Type B pancreatic cell (in vitro differentiated cells): ENCODE measurements around the gene LYL1. TPM values are rescaled to one million over a fixed set of nuclear protein-coding genes. Genes with fewer than 3 reads are reported as not detected.

Source experiments
- DNase-seq: peaks from one replicate; pipeline ENCODE4 v3.0.0; 2021; ENCODE audit warnings: mixed read lengths; ENCODE audit not compliant: unreplicated experiment; ENCODE audit errors: extremely low spot score
- H3K27ac Mint-ChIP-seq: 2 replicates; pipeline ENCODE4 v1.8.0; 2021; ENCODE audit warnings: mild to moderate bottlenecking, mixed read lengths
- H3K27me3 Mint-ChIP-seq: 2 replicates; pipeline ENCODE4 v1.8.0; 2021; ENCODE audit warnings: mixed read lengths
- H3K36me3 Mint-ChIP-seq: 2 replicates; pipeline ENCODE4 v1.8.0; 2021; ENCODE audit warnings: mixed read lengths
- H3K4me1 Mint-ChIP-seq: one replicate; pipeline ENCODE4 v1.8.0; 2021; ENCODE audit warnings: mixed read lengths; ENCODE audit not compliant: unreplicated experiment
- H3K4me3 Mint-ChIP-seq: 2 replicates; pipeline ENCODE4 v1.8.0; 2021; ENCODE audit warnings: mild to moderate bottlenecking, mixed read lengths
- H3K9me3 Mint-ChIP-seq: 2 replicates; pipeline ENCODE4 v1.8.0; 2021; ENCODE audit warnings: mixed read lengths
- CTCF ChIP-seq: fragments of 200-600 bp; sonication (generic); conservative IDR thresholded peaks from 2 replicates; pipeline ENCODE4 v1.5.0; 2021; ENCODE audit warnings: antibody characterized with exemption, mild to moderate bottlenecking
- total RNA-seq: library from RNA; stranded (reverse); gene quantifications from 2 replicates; pipeline ENCODE4 v1.2.1, GENCODE V29; 2021; ENCODE audit warnings: low replicate concordance

The LYL1 gene
- total RNA-seq, 1 donor from 2014 or later: 0.19 TPM

GRCh38 chr19:13086341-13086740 is 16.3 kb downstream of the LYL1 start:
- Mint-ChIP-seq H3K9me3 (no peaks in the 10 kb centered on the region), H3K4me3 (no peak overlapping the region), H3K27ac (no peak overlapping the region), H3K4me1 (peaks cover 22% of the 10 kb centered on the region), H3K36me3 (no peaks in the 10 kb centered on the region), H3K27me3 (peaks cover 78% of the 10 kb centered on the region)
- DNase-seq: no peak
- no peak for TF ChIP-seq CTCF

- DNase-seq: no peak
- Mint-ChIP-seq H3K4me3 (no peak overlapping the region), H3K36me3 (no peaks in the 10 kb centered on the region), H3K27me3 (peaks cover 71% of the 10 kb centered on the region), H3K4me1 (peaks cover 22% of the 10 kb centered on the region), H3K9me3 (no peaks in the 10 kb centered on the region), H3K27ac (peak overlapping the region; percentile 10)
- no peak for TF ChIP-seq CTCF
These were observed 17.0 kb downstream of the LYL1 start for GRCh38 chr19:13085666-13086065.

GRCh38 chr19:13083627-13084026 is 19.0 kb downstream of the LYL1 start:
- Mint-ChIP-seq H3K27me3 (peaks cover 64% of the 10 kb centered on the region), H3K27ac (no peak overlapping the region), H3K9me3 (no peaks in the 10 kb centered on the region), H3K4me3 (no peak overlapping the region), H3K36me3 (no peaks in the 10 kb centered on the region), H3K4me1 (peaks cover 34% of the 10 kb centered on the region)
- DNase-seq: no peak
- no peak for TF ChIP-seq CTCF

- no peak overlapping the region for H3K4me3 Mint-ChIP-seq
- H3K27me3 Mint-ChIP-seq: peaks cover 61% of the 10 kb centered on the region
- H3K9me3 Mint-ChIP-seq: no peaks in the 10 kb centered on the region
These were observed 19.7 kb downstream of the LYL1 start for GRCh38 chr19:13083008-13083404.

GRCh38 chr19:13082192-13083007 is 20.3 kb downstream of the LYL1 start:
- no peak for DNase-seq
- Mint-ChIP-seq H3K4me1 (peaks cover 34% of the 10 kb centered on the region), H3K27ac (no peak overlapping the region), H3K27me3 (peaks cover 61% of the 10 kb centered on the region), H3K9me3 (no peaks in the 10 kb centered on the region), H3K4me3 (no peak overlapping the region), H3K36me3 (no peaks in the 10 kb centered on the region)
- peak; percentile 34 for TF ChIP-seq CTCF

More at GRCh38 chr19:13083008-13083404, 19.7 kb downstream of the LYL1 start:
- Mint-ChIP-seq H3K36me3 (no peaks in the 10 kb centered on the region), H3K4me1 (peaks cover 34% of the 10 kb centered on the region), H3K27ac (no peak overlapping the region)
- no peak for TF ChIP-seq CTCF
- no peak for DNase-seq
